K562 (cell line): ENCODE measurements around the gene ZDHHC18. TPM values are rescaled to one million over a fixed set of nuclear protein-coding genes. Genes with fewer than 3 reads are reported as not detected.
A peak's percentile ranks its signal among the peaks of the same experiment; 100 is the strongest.

Experiments used
- FIP1L1 ChIP-seq: fragments of 200-400 bp; formaldehyde crosslinking; IDR thresholded peaks from 2 replicates; pipeline ENCODE4 v1.6.1; 2018; ENCODE audit warnings: mild to moderate bottlenecking, low read depth, low read length; ENCODE audit not compliant: poor library complexity, severe bottlenecking
- FOXJ2 ChIP-seq: fragments of 200-800 bp; sonication (Bioruptor generic); IDR thresholded peaks from 2 replicates; pipeline ENCODE4 v1.6.1; 2016; ENCODE audit warnings: missing genetic modification characterization, missing compliant biosample characterization
- FOXJ3 ChIP-seq: sonication (generic); formaldehyde crosslinking; IDR thresholded peaks from 2 replicates; pipeline ENCODE4 v1.4.0; 2020; ENCODE audit warnings: mild to moderate bottlenecking, missing genetic modification reagents
- IFI16 ChIP-seq: fragments of 250-450 bp; sonication (Bioruptor Pico); IDR thresholded peaks from 2 replicates; pipeline ENCODE4 v2.1.2; 2022; ENCODE audit warnings: mild to moderate bottlenecking, inconsistent platforms
- KHSRP ChIP-seq: fragments of 450-650 bp; IDR thresholded peaks from 2 replicates; pipeline ENCODE4 v1.6.1; 2017
- NFRKB ChIP-seq: fragments of 450-650 bp; IDR thresholded peaks from 2 replicates; pipeline ENCODE4 v1.6.1; 2016; ENCODE audit warnings: low read depth
- POLR2AphosphoS2 ChIP-seq: IDR thresholded peaks from 2 replicates; pipeline ENCODE4 v1.6.1; 2012; ENCODE audit warnings: low read length, improper control_type of control experiment
- PRMT5 ChIP-seq: sonication (generic); formaldehyde crosslinking; IDR thresholded peaks from 2 replicates; pipeline ENCODE4 v1.5.0; 2020; ENCODE audit warnings: missing genetic modification reagents
- SOX6 ChIP-seq: fragments of 450-650 bp; IDR thresholded peaks from 2 replicates; pipeline ENCODE4 v1.6.1; 2014; ENCODE audit warnings: mild to moderate bottlenecking
- STAT5B ChIP-seq: fragments of 250-450 bp; sonication (Bioruptor Pico); IDR thresholded peaks from 2 replicates; pipeline ENCODE4 v1.8.0; 2021; ENCODE audit warnings: mild to moderate bottlenecking, inconsistent platforms
- TBL1XR1 ChIP-seq, 2 experiments: IDR thresholded peaks; 2 replicates each; pipeline ENCODE4 v1.6.1; 2012; ENCODE audit warnings: improper control_type of control experiment in 2 of 2, low read length in 2 of 2, mild to moderate bottlenecking in 1 of 2
- ZNF24 ChIP-seq: fragments of 450-650 bp; IDR thresholded peaks from 2 replicates; pipeline ENCODE4 v1.6.1; 2016
- ZNF445 ChIP-seq: fragments of 250-450 bp; sonication (Bioruptor Pico); IDR thresholded peaks from 2 replicates; pipeline ENCODE4 v1.4.0; 2020; ENCODE audit warnings: low read depth, mild to moderate bottlenecking, moderate library complexity
- ZNF785 ChIP-seq: fragments of 250-450 bp; sonication (Bioruptor Pico); IDR thresholded peaks from 2 replicates; pipeline ENCODE4 v1.4.0; 2020; ENCODE audit warnings: mild to moderate bottlenecking
- polyA plus RNA-seq, 8 experiments: library from polyadenylated mRNA; depleted of rRNA in 4 of 8; stranded (reverse) in 5 of 8; unstranded in 3 of 8; fragments of >200 nt; fragmentation: Nextera tagmentation in 2 of 8; fragmentation: Illumina TruSeq in 1 of 8; extraction: Ambion mirVana in 2 of 8; extraction: Trizol in 1 of 8; gene quantifications; 2 replicates each; pipeline versions ENCODE4 v1.2.1 to v1.2.3, GENCODE V29; 2011 to 2014; ENCODE audit warnings: inconsistent platforms in 1 of 8, missing spikeins in 1 of 8
- total RNA-seq, 7 experiments: library from RNA; depleted of rRNA in 6 of 7; stranded (reverse); fragments of >200 nt in 6 of 7; fragmentation: Illumina TruSeq in 2 of 7; extraction: Trizol in 2 of 7; gene quantifications; 2 replicates each; pipeline versions ENCODE4 v1.2.1 to v1.2.3, GENCODE V29; 2011 to 2021; ENCODE audit warnings: low replicate concordance in 1 of 7
- TF ChIP-seq, protein P1 (sequence below): IDR thresholded peaks from 2 replicates; pipeline ENCODE4 v1.6.1; 2011; ENCODE audit not compliant: insufficient read length; ENCODE audit errors: extremely low read depth
- TF ChIP-seq, protein P2 (sequence below): IDR thresholded peaks from 2 replicates; pipeline ENCODE4 v1.6.1; 2012; ENCODE audit warnings: low read depth, low read length, improper control_type of control experiment, borderline replicate concordance
- TF ChIP-seq, protein P3 (sequence below), 2 experiments: fragments of 450-650 bp in 1 of 2; sonication (generic) in 1 of 2; formaldehyde crosslinking in 1 of 2; IDR thresholded peaks in 1 of 2; conservative IDR thresholded peaks in 1 of 2; 2 replicates each; pipeline versions ENCODE4 v1.6.1 to v1.8.1; 2016 to 2023; ENCODE audit warnings: mild to moderate bottlenecking in 2 of 2, moderate library complexity in 2 of 2, inconsistent platforms in 1 of 2, missing genetic modification reagents in 1 of 2
- TF ChIP-seq, protein P4 (sequence below), 2 experiments: fragments of 450-650 bp in 1 of 2; IDR thresholded peaks; 2 replicates each; pipeline ENCODE4 v1.6.1; 2011 to 2017; ENCODE audit warnings: low read depth in 2 of 2, antibody characterized with exemption in 1 of 2, borderline replicate concordance in 1 of 2, low read length in 1 of 2, mild to moderate bottlenecking in 1 of 2, mixed read lengths in 1 of 2; ENCODE audit not compliant: control insufficient read depth in 1 of 2

Gene ZDHHC18
- total and polyA plus RNA-seq, 9 of the 15 experiments (the other 6 are each of a cell fraction or from before 2014, with no cell fraction given) = 0.42 to 35.6 (median 15.8) TPM

DNA sequence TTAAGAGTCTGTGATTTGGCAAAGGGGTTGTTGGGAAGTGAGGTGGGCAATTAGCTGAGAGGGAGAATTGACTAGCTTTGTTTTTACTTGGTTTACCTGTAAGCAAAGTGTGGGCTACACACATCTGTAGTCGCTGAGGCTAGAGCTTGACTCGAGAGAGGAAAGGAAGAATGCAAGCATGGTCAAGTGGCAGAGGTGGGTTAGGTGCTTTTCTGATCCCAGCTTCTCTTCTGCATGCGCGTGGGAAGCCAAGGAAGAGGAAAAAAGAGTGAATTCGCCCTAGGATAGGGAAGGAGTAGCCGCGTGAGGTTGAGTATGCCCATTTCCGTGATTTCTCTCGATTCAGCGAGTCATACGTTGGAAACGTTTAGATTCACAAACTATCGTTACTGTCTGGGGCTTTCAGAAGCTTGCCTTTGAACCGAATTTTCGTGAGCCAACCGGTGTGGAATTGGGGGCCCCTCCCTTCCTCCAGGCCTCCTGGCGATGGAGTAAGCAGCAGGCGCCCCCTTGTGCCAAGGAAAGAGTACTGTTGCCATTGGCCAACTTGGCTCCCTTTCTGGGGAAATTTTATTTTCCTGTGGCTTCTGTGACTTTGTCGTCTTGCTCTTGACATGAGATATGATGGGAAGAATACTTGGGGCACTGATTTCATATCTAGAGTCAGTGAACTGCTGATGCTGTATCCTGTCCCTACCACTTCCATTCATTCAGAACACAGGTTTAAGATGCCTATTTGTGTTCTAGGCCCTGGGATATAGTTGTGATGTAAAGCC is 37.5 kb upstream of the ZDHHC18 start (continued):
- TF ChIP-seq SOX6 (peak; percentile 44; the same call in 1 of the 2 replicates), IFI16 (CRISPR knock-in tag) (no peak), ZNF445 (CRISPR knock-in tag) (no peak), POLR2AphosphoS2 (no peak), FIP1L1 (no peak), NFRKB (peak; percentile 30; the same call in 1 of the 2 replicates), ZNF24 (no peak), FOXJ3 (no peak), PRMT5 (no peak), TBL1XR1 (IDR thresholded peaks at IDR 0.05; ENCODE audit: low read length in 2 of 2) (0 out of 4 replicates have a peak, but pooled peaks of 1 of the 2 experiments have one; percentile 53), FOXJ2 (tag) (no peak), ZNF785 (CRISPR knock-in tag) (no peak), KHSRP (no peak), STAT5B (CRISPR knock-in tag) (no peak)
- TF ChIP-seq, protein P1, sequence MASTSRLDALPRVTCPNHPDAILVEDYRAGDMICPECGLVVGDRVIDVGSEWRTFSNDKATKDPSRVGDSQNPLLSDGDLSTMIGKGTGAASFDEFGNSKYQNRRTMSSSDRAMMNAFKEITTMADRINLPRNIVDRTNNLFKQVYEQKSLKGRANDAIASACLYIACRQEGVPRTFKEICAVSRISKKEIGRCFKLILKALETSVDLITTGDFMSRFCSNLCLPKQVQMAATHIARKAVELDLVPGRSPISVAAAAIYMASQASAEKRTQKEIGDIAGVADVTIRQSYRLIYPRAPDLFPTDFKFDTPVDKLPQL = no peak
- TF ChIP-seq, protein P2, sequence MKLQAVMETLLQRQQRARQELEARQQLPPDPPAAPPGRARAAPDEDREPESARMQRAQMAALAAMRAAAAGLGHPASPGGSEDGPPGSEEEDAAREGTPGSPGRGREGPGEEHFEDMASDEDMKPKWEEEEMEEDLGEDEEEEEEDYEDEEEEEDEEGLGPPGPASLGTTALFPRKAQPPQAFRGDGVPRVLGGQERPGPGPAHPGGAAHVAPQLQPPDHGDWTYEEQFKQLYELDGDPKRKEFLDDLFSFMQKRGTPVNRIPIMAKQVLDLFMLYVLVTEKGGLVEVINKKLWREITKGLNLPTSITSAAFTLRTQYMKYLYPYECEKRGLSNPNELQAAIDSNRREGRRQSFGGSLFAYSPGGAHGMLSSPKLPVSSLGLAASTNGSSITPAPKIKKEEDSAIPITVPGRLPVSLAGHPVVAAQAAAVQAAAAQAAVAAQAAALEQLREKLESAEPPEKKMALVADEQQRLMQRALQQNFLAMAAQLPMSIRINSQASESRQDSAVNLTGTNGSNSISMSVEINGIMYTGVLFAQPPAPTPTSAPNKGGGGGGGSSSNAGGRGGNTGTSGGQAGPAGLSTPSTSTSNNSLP = 0 out of 2 replicates have a peak, but pooled peaks have one; percentile 70
- TF ChIP-seq, protein P3, sequence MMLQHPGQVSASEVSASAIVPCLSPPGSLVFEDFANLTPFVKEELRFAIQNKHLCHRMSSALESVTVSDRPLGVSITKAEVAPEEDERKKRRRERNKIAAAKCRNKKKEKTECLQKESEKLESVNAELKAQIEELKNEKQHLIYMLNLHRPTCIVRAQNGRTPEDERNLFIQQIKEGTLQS (IDR thresholded peaks at IDR 0.05) = no peak
- TF ChIP-seq, protein P3 (CRISPR knock-in tag; conservative IDR thresholded peaks at IDR 0.05) = 0 out of 2 replicates have a peak, but pooled peaks have one; percentile 16
- TF ChIP-seq, protein P4, sequence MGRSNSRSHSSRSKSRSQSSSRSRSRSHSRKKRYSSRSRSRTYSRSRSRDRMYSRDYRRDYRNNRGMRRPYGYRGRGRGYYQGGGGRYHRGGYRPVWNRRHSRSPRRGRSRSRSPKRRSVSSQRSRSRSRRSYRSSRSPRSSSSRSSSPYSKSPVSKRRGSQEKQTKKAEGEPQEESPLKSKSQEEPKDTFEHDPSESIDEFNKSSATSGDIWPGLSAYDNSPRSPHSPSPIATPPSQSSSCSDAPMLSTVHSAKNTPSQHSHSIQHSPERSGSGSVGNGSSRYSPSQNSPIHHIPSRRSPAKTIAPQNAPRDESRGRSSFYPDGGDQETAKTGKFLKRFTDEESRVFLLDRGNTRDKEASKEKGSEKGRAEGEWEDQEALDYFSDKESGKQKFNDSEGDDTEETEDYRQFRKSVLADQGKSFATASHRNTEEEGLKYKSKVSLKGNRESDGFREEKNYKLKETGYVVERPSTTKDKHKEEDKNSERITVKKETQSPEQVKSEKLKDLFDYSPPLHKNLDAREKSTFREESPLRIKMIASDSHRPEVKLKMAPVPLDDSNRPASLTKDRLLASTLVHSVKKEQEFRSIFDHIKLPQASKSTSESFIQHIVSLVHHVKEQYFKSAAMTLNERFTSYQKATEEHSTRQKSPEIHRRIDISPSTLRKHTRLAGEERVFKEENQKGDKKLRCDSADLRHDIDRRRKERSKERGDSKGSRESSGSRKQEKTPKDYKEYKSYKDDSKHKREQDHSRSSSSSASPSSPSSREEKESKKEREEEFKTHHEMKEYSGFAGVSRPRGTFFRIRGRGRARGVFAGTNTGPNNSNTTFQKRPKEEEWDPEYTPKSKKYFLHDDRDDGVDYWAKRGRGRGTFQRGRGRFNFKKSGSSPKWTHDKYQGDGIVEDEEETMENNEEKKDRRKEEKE (IDR thresholded peaks at IDR 0.05; ENCODE audit: borderline replicate concordance in 1 of 2, control insufficient read depth in 1 of 2, low read depth in 2 of 2, low read length in 1 of 2) = 0 out of 4 replicates have a peak, but pooled peaks of 1 of the 2 experiments have one; percentile 53
